Ramos (cell line): ENCODE measurements around the gene ANKRD30B.
"Not testable (repeated sequence)": the region's sequence is repeated elsewhere in the genome, so short reads cannot be mapped to it uniquely, and the experiment has no call there.

Experiments used
- in situ Hi-C: fragments of 300-500 bp; cut with MboI; formaldehyde crosslinking; loops from one replicate; pipeline ENCODE4 v1.14.3; 2022; ENCODE audit warnings: low sequenced_read_pairs; ENCODE audit not compliant: unreplicated experiment

ANKRD30B gene, protein sequence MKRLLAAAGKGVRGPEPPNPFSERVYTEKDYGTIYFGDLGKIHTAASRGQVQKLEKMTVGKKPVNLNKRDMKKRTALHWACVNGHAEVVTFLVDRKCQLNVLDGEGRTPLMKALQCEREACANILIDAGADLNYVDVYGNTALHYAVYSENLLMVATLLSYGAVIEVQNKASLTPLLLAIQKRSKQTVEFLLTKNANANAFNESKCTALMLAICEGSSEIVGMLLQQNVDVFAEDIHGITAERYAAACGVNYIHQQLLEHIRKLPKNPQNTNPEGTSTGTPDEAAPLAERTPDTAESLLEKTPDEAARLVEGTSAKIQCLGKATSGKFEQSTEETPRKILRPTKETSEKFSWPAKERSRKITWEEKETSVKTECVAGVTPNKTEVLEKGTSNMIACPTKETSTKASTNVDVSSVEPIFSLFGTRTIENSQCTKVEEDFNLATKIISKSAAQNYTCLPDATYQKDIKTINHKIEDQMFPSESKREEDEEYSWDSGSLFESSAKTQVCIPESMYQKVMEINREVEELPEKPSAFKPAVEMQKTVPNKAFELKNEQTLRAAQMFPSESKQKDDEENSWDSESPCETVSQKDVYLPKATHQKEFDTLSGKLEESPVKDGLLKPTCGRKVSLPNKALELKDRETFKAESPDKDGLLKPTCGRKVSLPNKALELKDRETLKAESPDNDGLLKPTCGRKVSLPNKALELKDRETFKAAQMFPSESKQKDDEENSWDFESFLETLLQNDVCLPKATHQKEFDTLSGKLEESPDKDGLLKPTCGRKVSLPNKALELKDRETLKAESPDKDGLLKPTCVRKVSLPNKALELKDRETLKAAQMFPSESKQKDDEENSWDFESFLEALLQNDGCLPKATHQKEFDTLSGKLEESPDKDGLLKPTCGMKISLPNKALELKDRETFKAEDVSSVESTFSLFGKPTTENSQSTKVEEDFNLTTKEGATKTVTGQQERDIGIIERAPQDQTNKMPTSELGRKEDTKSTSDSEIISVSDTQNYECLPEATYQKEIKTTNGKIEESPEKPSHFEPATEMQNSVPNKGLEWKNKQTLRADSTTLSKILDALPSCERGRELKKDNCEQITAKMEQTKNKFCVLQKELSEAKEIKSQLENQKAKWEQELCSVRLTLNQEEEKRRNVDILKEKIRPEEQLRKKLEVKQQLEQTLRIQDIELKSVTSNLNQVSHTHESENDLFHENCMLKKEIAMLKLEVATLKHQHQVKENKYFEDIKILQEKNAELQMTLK (N-terminal part only)

DNA sequence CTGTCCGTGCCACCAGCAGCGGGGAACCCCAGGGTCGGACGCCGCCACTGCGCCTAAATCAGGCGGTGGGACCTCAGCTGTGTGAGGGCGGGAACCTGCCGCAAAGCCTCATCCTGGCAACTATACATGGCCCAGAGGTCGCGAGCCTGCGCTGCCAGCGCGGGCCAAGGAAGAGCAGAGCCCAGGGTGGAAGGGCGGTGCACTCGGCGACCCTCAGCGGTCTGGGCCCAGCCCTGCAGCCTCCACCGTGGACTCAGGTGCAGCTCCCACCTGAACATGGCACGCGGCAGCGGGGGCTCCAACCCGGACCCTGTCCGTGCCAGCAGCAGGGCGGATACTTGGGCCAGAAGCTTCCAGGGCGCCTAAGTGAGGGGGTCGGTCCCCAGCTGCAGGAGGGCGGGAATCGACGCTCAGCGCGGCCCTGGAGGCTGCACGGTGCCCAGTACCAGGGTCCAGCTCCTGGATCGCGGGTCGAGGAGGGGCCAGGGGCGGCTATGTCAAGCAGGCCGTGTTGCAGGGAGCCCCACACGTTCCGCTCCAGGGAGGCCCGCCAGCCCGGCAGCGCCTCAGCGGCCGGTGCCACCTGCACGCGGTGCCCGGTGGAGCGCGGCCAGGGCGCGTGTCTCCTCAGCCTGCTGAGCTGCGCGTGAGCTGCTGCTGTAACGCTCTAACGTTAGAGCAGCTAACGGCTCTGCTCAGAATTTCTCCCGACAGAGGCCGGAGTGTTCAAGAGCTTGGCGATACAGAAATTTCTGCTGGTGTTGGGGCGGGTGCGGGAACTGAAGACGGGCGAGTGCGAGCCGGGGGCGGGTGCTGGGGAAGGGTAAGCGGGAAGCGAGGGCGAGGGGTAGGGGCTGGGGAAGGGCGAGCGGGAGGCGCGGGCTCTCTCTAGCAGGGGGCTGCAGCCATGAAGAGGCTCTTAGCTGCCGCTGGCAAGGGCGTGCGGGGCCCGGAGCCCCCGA, at the start of gene ANKRD30B:
Gene ANKRD30B (plus strand): TSS at position 660 of the 962 bp plus-strand sequence. CDS start 248 bp downstream, at position 908.
- in situ Hi-C loops, result no loop called here

DNA sequence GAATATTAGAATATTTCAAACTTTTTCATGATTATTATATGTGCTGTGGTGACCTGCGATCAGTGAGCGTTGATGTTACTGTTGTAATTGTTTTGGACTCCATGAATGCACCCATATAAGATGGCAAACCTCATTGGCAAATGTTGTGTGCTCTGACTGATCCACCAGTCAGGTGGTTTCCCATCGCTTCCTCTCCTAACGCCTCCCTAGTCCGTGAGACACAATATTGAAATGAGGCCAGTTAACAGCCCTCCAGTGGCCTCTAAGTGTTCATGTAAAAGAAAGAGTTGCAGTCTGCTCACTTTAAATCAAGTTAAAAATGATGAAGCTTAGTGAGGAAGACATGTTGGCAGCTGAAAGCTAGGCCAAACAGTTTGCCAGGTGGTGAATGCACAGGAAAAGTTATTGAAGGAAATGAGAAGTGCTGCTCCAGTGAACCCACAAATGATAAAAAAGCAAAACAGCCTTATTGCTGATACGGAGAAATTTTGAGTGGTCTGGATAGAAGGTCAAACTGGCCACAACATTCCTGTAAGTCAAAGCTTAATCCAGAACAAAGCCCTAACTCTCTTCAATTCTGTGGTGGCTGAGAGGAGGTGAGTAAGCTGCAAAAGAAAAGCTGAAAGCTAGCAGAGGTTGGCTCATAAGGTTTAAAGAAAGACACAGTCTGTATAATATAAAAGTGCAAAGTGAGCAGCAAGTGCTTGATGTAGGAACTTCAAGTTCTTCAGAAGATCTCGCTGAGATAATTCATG, 46.5 kb upstream of the ANKRD30B start:
- in situ Hi-C loops, result not testable (repeated sequence)

DNA sequence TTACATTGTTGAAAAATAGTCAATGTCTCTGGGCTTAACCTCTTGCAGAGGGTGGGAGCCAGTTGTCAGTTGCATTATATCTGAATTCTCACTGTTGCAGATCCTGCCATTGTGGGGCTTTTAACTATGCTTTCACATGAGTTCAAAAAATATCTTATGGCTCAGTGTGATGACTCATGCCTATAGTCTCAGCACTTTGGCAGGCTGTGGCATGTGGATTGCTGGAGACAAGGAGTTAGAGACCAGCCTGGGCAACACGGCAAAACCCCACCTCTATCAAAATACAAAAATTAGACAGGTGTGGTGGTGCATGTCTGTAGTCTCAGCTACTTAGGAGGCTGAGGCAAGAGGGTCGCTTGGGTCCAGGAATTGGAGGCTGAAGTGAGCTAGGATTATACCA, 38.2 kb upstream of the ANKRD30B start:
- in situ Hi-C loops, result not testable (repeated sequence)

DNA sequence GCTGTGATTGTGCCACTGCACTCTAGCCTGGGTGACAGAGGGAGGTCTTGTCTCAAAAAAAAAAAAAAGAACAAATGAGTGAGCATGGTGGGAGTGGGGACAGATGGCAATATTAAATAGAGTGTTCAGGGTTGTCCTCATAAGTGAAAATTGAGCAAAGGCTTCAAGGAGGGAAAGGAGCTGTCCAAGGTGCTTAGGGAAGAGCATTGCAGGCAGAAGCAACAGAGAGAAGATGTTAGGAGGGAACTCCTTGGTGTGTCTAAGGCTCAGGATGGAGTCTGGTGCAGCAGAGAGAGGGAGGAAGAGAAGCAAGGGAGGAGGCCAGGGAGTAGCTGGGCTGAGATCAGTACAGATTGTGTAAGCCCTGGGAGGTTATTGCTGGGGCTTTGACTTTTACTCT, 26.4 kb upstream of the ANKRD30B start:
- in situ Hi-C loops, result not testable (repeated sequence)

DNA sequence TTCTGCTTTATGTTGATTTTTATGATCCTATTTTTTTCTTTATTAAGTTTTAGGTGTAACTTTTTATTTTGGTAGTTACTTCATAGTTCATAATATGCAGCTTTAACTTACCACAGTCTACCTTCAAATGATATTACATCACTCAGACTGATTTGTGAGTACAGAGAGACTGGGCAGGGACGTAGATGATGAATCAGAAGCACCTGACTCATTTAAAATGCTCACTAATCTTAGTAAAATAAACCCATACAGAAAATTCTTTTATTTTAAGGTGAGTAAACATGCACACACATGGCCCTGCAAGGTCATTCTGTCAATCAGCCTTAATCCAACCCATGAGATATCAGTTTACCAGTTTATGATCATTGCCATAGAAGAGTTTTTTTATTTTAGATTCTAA, 8.9 kb upstream of the ANKRD30B start:
- in situ Hi-C loops, result not testable (repeated sequence)

DNA sequence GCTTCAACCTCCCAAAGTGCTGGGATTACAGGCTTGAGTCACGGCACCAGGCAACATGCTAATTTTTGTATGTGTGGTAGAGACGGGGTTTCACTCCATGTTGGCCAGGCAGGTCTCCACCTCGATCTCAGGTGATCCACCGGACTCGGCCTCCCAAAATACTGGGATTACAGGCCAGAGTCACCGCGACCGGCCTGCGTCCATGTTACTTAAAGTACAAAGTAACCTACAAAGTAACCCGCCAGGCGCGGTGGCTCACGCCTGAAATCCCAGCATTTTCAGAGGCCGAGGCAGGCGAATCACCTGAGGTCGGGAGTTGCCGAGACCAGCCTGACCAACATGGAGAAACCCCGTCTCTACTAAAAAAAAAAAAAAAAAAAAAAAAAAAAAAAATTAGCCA, 1.1 kb upstream of the ANKRD30B start:
- in situ Hi-C loops, result no loop called here

DNA sequence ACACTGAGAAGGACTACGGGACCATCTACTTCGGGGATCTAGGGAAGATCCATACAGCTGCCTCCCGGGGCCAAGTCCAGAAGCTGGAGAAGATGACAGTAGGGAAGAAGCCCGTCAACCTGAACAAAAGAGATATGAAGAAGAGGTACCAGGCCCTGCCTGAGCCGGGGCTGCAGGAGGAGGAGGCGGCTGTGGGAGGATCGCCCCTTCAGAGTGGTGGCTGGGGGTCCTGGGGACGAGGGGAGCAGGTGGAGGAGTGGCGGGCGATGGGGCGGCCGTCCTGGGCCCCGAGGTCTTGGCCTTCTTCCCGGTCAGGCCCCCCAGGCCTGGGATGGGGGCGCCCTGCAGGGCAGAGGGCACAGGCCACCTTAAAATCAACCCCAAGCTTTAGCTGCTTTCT, 524 bp downstream of the ANKRD30B start:
- in situ Hi-C loops, result no loop called here

DNA sequence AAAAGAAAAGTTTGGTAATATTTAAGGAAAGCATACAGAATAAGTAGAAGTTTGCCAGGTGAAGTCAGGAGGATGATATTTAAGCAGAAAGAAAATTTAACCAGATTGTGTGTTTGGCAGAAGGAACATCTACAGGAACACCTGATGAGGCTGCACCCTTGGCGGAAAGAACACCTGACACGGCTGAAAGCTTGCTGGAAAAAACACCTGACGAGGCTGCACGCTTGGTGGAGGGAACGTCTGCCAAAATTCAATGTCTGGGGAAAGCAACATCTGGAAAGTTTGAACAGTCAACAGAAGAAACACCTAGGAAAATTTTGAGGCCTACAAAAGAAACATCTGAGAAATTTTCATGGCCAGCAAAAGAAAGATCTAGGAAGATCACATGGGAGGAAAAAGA, 15.6 kb downstream of the ANKRD30B start:
- in situ Hi-C loops, result not testable (repeated sequence)

DNA sequence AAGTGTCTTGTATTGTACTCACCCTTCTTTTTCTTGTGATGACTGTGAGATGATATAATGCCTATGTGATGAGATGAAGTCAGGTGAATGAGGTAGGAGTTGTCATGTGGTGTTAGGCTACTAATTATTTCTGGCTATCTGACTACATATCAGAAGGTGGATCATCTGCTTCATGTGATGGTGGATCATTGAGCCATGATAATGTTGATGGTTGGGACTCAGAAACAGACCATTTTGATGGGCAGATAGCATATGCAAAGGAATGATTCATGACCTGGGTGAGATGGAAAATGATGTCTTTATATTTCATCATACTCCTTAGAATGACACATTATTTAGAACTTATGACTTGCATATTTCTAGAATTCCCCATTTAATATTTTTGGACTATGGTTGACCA, 19.5 kb downstream of the ANKRD30B start:
- in situ Hi-C loops, result no loop called here

DNA sequence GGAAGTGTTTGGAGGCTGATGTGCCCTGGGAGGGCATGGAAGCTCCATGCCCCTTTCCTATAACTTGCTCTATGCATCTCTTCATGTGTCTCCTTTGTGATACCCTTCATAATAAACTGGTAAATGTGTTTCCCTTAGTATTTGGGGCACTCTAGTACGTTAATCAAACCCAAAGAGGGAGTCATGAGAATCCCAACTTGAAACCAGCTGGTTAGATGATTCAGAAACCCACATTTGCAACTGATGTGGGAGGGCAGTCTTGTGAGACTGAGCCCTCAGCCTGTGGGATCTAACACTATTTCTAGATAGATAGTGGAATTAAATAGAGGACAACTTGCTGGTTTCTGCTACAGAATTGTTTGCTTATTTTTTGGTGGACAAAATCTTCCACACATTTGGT, 20.3 kb downstream of the ANKRD30B start:
- in situ Hi-C loops, result no loop called here

DNA sequence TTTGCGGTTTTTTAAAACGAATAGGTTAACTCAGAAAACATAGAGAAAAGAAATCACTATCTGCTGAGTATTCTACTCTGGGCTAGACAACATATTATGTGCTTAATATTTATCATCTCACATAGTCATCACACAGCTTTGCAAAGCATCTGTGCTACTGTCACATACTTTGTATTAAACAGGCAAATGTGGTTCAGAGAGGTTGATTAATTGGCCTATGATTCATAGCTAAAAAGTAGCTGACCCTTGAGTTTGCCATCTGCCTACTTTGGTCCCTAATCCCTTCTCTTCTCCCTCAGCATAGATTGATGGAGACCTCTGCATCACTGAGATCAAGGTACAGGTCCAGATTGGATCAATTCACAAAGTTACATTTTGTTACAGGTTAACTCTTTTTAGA, 21.4 kb downstream of the ANKRD30B start:
- in situ Hi-C loops, result no loop called here

DNA sequence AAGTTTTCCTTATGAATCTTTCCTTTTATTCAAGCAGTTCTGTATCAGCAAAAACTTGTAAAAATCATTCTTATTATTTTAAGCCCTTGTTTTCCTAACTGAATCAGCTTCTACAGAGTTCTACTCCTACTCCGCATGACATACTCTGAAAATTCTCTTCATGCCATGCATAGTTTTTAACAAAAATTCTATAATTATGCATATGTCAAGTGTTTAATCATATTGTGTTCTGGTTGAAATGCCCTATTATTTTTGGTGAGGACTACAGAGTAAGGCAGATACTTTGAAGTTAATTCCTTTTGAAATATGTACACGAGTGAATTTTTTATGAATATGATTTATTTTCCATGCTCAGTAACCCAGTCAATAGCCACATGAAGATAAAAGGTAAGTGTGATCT, 28.8 kb downstream of the ANKRD30B start:
- in situ Hi-C loops, result loop anchor here (25.0 kb wide), 1 partner anchor 90 kb away; no protein-coding TSS in a partner anchor

DNA sequence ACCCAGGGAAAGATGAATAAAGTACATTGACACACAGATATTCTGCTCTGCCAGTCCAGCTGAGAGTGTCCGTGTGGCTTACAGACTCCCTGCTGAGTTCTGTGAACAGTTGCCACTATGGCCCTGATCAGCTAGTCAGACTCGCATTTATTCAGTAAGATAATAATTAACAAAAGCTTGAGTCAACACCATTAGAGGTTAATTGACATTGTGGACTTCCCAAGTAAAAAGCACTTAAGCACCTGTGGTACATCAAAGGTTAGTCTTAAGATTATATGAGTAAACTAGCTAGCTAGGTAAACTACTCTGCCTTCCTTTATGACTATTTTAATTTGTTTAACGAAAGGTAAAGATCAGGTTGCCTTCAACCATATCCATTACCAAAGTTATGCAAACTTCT, 33.7 kb downstream of the ANKRD30B start:
- in situ Hi-C loops, result loop anchor here (25.0 kb wide), 1 partner anchor 94 kb away; no protein-coding TSS in a partner anchor

DNA sequence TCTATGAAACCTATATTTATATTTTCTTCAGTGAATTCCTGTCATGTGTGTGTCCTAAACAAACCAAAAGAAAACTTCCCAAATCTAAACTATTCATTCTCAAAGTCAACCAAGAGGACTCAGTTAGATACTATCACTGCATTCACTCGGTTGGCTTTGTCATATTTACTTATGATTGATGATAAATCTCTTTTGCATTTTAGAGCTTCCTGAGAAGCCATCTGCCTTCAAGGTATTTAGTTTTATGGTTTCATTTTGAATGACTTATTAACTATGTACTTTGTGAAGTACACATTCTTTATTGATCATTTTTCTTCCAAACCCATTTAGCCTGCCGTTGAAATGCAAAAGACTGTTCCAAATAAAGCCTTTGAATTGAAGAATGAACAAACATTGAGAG, 36.2 kb downstream of the ANKRD30B start:
- in situ Hi-C loops, result loop anchor here (25.0 kb wide), 1 partner anchor 97 kb away; no protein-coding TSS in a partner anchor

DNA sequence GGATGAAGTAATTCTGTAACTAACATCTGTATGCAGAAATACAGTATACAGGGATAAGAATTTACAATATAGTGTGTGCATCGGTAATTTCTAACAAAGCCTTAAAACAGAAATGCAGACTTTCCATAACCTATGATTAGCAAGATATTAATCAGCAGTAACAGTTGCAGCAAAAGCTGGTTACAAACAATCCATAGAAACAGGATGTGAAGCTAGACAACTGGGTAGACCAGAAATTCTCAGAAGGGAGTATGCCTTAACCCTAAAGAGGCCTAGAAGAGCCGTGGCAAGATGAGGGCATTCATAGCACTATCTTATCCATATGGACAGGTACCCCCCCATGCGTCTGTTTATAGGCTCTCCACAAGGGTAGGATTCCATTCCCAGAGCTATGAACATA, 48.9 kb downstream of the ANKRD30B start:
- in situ Hi-C loops, result loop anchor here (25.0 kb wide), 1 partner anchor 110 kb away; no protein-coding TSS in a partner anchor

DNA sequence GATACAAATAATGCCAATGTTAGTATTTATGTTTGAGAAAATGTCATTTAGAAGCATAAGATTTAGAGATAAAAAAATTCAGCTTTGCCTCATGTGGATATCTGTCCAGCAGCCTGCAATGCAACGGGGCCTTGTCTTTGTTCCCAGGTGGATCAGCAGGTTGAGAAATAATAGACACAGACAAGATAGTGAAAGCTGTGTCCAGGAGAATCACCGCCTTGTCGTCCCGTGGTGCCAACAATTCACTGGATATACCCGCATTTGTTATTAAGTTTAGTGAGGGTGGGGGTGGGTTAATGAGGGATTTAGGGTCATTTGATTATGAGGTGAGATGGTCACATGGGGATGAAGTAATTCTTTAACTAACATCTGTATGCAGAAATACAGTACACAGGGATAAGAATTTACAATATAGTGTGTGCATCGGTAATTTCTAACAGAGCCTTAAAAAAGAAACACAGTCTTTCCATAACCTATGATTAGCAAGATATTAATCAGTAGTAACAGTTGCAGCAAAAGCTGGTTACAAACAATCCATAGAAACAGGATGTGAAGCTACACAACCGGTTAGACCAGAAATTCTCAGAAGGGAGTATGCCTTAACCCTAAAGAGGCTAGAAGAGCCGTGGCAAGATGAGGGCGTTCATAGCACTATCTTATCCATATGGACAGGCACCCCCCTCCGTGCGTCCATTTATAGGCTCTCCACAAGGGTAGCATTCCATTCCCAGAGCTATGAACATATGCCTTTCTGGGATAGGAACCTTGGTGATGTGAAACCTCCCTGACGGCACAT, 50.2 kb downstream of the ANKRD30B start:
- in situ Hi-C loops, result loop anchor here (25.0 kb wide), 1 partner anchor 111 kb away; no protein-coding TSS in a partner anchor

DNA sequence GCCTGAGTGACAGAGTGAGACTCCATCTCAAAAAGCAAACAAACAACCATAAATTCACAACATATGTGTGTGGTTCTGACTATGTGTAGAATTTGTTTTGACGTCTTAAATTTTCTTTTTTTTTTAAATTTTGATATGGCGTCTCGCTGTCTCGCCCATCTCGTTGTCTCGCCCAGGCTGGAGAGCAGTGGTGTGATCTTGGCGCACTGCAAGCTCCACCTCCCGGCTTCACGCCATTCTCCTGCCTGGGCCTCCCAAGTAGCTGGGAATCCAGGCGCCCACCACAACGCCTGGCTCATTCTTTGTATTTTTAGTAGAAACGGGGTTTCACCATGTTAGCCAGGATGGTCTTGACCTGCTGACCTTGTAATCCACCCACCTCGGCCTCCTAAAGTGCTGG, 63.1 kb downstream of the ANKRD30B start:
- in situ Hi-C loops, result not testable (repeated sequence)
